Stimulated activated naive CD8-positive, alpha-beta T cell treated with anti-CD3 and anti-CD28 coated beads, Interleukin-15, Interleukin-2, amounts not matched to agents 100 ng/mL and 50 ng/mL, for 24 hours (primary cell): Measurements from ENCODE around the gene EIF1.

Experiments
- H3K27ac Mint-ChIP-seq: one replicate; pipeline ENCODE4 v1.8.0; 2021; ENCODE audit warnings: mild to moderate bottlenecking, mixed read lengths
- H3K27me3 Mint-ChIP-seq: one replicate; pipeline ENCODE4 v1.8.0; 2021; ENCODE audit warnings: mixed read lengths
- H3K36me3 Mint-ChIP-seq: one replicate; pipeline ENCODE4 v1.8.0; 2021; ENCODE audit warnings: low read depth, mixed read lengths
- H3K4me1 Mint-ChIP-seq: one replicate; pipeline ENCODE4 v1.8.0; 2021; ENCODE audit warnings: low read depth, mixed read lengths
- H3K4me3 Mint-ChIP-seq: one replicate; pipeline ENCODE4 v1.8.0; 2021; ENCODE audit warnings: mild to moderate bottlenecking, mixed read lengths
- H3K9me3 Mint-ChIP-seq: one replicate; pipeline ENCODE4 v1.8.0; 2021; ENCODE audit warnings: mixed read lengths

Gene EIF1

GRCh38 chr17:41652461-41652970 is 36.2 kb upstream of the EIF1 start:
- no peaks in the 10 kb centered on the region for H3K9me3 Mint-ChIP-seq
- H3K27me3 Mint-ChIP-seq = no peaks in the 10 kb centered on the region
- H3K36me3 Mint-ChIP-seq = no peaks in the 10 kb centered on the region
- H3K4me3 Mint-ChIP-seq = no peak overlapping the region
- no peak overlapping the region for H3K27ac Mint-ChIP-seq
- peaks cover 11% of the 10 kb centered on the region for H3K4me1 Mint-ChIP-seq

- H3K4me3 Mint-ChIP-seq = no peak overlapping the region
- H3K27me3 Mint-ChIP-seq = no peaks in the 10 kb centered on the region
- no peaks in the 10 kb centered on the region for H3K36me3 Mint-ChIP-seq
- H3K9me3 Mint-ChIP-seq = no peaks in the 10 kb centered on the region
- H3K27ac Mint-ChIP-seq = no peak overlapping the region
- peaks cover 8% of the 10 kb centered on the region for H3K4me1 Mint-ChIP-seq
Measured at GRCh38 chr17:41653421-41653820, 35.3 kb upstream of the EIF1 start.

DNA sequence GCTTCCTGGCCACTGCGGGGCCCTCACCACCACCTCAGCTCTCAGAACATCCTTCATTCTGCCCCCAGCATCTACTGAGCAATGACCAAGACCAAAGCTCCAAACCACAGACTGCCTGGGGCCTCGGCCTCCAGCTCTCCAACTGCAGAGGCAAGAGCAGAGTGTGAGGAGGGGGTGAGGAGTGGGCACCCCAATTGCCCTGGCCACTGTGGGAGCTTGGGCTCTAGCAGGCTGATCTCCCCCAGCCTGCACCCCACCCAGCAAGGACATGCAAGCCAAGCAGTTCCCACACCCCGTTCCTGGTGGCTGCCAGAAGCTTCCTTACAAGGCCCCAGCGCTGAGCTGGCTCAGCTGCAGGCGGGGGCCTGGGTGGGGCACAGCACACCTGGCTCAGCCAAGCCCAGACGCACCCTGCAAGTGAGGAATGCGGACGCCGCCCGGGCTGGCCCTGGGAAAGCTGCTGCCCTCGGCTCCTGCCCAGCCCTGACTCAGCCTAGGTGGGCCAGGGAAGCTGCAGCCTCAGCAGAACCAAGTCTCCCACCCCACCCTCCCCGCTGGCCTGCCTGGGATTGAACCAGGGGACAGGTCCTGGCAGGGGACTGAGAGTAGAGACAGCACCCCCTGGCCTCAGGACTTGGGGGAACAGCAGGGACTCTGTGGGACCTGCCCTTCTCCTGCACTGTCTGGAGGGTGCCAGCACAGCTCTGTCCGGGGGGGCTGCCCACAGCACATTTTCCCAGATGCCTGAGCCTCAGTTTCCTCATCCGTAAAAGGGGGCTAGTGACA is 34.6 kb upstream of the EIF1 start:
- H3K4me3 Mint-ChIP-seq = no peak overlapping the region
- no peaks in the 10 kb centered on the region for H3K36me3 Mint-ChIP-seq
- peaks cover 4% of the 10 kb centered on the region for H3K4me1 Mint-ChIP-seq
- no peaks in the 10 kb centered on the region for H3K27me3 Mint-ChIP-seq
- no peaks in the 10 kb centered on the region for H3K9me3 Mint-ChIP-seq
- H3K27ac Mint-ChIP-seq = no peak overlapping the region

DNA sequence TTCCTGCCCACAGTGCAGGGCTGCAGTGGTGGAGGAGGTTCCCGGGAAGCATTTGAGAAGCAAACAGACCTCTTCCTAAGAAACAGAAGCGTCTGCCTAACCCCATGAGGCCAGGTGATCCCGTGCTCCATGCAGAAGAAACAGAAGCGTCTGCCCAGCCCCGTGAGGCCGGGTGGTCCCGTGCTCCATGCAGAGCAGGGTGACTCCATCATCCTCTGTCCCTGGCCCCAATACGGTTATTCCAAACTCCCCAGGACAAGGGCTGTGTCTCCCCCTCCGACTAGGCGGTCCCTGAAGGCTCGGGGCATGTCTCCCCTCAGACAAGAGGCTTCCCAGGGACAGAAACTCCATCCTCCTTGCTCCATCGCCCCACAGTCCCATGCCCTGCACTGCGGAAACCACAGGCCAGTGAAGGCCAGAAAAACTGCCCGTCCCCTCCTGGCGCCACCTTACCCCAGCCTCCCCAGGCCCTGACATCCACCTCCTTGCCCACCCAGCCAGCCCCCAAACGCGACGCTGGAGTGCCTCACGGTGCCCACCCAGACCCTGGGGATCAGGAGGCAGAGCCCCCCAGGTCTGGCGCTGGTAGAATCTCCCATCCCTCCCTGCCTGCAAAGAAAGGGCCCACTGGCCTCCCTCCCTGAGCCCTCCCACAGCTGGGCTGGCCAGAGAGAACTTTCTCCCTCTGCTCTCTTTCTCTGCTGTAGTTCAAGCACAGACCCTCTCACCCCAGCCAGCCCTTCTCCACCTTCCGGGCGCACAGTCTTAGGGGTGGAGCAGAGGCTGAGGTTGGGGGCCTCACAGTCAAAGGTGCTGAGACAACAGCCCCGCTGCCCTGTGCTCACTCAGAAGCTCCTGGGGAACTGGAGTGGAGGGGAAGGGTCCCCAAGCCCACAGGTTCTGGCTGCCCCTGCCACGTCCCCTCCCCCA is 33.7 kb upstream of the EIF1 start:
- Mint-ChIP-seq H3K4me3 (no peak overlapping the region), H3K4me1 (peaks cover 4% of the 10 kb centered on the region), H3K27ac (no peak overlapping the region), H3K9me3 (no peaks in the 10 kb centered on the region), H3K27me3 (no peaks in the 10 kb centered on the region), H3K36me3 (no peaks in the 10 kb centered on the region)

GRCh38 chr17:41655611-41656111 is 33.0 kb upstream of the EIF1 start:
- Mint-ChIP-seq H3K4me3 (no peak overlapping the region), H3K27me3 (no peaks in the 10 kb centered on the region), H3K4me1 (peaks cover 4% of the 10 kb centered on the region), H3K27ac (no peak overlapping the region), H3K9me3 (no peaks in the 10 kb centered on the region), H3K36me3 (no peaks in the 10 kb centered on the region)

DNA sequence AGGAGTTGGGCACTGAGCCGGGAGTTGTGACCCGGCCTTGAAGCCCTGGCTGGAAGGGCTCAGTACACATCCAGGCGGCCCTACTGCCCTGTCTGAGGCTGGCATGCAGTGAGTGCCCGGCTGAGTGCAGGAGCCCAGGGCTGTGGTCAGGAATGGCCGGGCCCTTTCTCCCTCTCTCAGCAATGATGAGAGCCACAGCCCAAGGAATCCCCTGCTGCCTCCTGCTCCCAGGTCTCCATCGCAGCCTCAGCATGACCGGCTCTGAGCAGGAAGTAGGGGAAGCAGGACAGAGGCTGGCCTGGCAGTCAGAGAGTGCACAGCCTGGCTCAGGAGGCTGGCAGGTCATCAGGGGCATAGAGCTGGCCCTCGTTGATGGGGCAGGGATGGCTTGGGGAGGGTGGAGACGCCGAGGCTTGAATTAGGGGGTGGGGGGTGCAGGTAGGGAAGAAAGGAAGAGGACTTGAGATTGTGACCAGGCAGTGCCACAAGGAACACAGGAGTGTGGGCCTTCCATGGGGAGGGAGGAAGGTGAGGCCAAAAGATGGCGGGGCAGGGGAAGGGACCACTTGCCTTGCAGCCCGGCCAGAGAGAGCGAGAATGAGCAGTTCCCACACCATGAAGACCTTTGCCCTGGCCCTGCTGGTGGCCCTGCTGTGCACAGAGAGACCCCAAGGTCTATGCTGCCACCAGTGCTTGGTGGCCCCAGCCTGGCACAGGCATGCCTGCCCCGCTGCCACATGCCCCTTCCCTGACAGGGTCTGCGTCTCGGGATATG is 32.2 kb upstream of the EIF1 start:
- no peaks in the 10 kb centered on the region for H3K9me3 Mint-ChIP-seq
- peaks cover 4% of the 10 kb centered on the region for H3K4me1 Mint-ChIP-seq
- H3K36me3 Mint-ChIP-seq = no peaks in the 10 kb centered on the region
- H3K27ac Mint-ChIP-seq = no peak overlapping the region
- H3K27me3 Mint-ChIP-seq = no peaks in the 10 kb centered on the region
- no peak overlapping the region for H3K4me3 Mint-ChIP-seq

GRCh38 chr17:41657176-41657754 is 31.4 kb upstream of the EIF1 start:
- no peak overlapping the region for H3K4me3 Mint-ChIP-seq
- H3K36me3 Mint-ChIP-seq = no peaks in the 10 kb centered on the region

DNA sequence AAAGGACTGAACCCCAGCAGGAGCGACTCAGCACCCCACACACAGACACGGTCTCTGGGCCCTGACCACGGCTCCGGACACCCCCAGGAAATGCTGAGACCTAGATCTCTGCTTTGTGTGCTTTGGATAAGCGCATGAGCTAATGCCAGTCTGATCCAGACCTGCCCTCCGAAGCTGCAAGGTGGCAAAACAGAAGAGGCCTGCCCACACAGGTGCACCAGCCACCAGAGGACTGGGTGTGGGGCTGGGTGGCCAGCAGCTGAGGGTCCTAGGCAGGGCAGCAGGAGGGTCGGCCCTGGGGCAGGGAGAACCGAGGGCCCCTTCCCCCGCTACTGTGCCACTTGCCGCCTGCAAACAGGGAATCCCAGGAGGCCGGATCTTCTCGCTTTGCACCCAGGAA is 30.7 kb upstream of the EIF1 start:
- Mint-ChIP-seq H3K9me3 (no peaks in the 10 kb centered on the region), H3K36me3 (no peaks in the 10 kb centered on the region), H3K27ac (no peak overlapping the region), H3K27me3 (no peaks in the 10 kb centered on the region), H3K4me3 (no peak overlapping the region), H3K4me1 (peaks cover 4% of the 10 kb centered on the region)

More at GRCh38 chr17:41657176-41657754, 31.4 kb upstream of the EIF1 start:
- peaks cover 4% of the 10 kb centered on the region for H3K4me1 Mint-ChIP-seq
- H3K27me3 Mint-ChIP-seq = no peaks in the 10 kb centered on the region
- H3K27ac Mint-ChIP-seq = no peak overlapping the region
- no peaks in the 10 kb centered on the region for H3K9me3 Mint-ChIP-seq

- Mint-ChIP-seq H3K27ac (no peak overlapping the region), H3K4me3 (no peak overlapping the region), H3K9me3 (no peaks in the 10 kb centered on the region), H3K36me3 (no peaks in the 10 kb centered on the region), H3K27me3 (peaks cover 6% of the 10 kb centered on the region), H3K4me1 (peaks cover 8% of the 10 kb centered on the region)
Measured at GRCh38 chr17:41658846-41659245, 29.8 kb upstream of the EIF1 start.

GRCh38 chr17:41659427-41660212 is 29.1 kb upstream of the EIF1 start:
- Mint-ChIP-seq H3K27ac (no peak overlapping the region), H3K4me3 (no peak overlapping the region), H3K9me3 (no peaks in the 10 kb centered on the region), H3K36me3 (no peaks in the 10 kb centered on the region), H3K27me3 (peaks cover 9% of the 10 kb centered on the region), H3K4me1 (peaks cover 8% of the 10 kb centered on the region)

DNA sequence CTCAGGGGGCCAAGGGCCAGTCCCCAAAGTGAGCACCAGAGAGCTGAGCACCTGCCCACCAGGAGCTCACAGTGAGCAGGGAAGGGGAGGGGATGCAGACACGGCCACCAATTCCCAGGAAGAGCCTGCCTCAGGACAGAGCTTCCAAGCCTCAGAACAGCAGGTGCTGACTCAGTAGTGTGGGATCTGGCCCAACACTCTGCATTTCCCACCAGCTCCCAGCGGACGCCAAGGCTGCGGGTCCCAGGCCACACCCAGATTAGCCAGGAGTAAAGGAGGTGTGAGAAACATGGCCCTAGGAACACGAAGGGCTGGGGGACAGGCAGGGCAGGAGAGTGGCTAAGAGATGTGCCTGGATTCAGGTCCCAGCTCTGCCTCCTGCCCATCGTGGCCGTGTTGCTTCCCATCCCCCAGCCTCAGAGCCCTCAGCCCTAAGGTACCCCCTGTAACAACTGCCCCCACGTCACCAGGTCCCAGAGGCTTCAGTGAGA is 28.4 kb upstream of the EIF1 start:
- Mint-ChIP-seq H3K36me3 (no peaks in the 10 kb centered on the region), H3K27ac (no peak overlapping the region), H3K4me3 (no peak overlapping the region), H3K4me1 (peaks cover 8% of the 10 kb centered on the region), H3K9me3 (no peaks in the 10 kb centered on the region), H3K27me3 (peaks cover 9% of the 10 kb centered on the region)

DNA sequence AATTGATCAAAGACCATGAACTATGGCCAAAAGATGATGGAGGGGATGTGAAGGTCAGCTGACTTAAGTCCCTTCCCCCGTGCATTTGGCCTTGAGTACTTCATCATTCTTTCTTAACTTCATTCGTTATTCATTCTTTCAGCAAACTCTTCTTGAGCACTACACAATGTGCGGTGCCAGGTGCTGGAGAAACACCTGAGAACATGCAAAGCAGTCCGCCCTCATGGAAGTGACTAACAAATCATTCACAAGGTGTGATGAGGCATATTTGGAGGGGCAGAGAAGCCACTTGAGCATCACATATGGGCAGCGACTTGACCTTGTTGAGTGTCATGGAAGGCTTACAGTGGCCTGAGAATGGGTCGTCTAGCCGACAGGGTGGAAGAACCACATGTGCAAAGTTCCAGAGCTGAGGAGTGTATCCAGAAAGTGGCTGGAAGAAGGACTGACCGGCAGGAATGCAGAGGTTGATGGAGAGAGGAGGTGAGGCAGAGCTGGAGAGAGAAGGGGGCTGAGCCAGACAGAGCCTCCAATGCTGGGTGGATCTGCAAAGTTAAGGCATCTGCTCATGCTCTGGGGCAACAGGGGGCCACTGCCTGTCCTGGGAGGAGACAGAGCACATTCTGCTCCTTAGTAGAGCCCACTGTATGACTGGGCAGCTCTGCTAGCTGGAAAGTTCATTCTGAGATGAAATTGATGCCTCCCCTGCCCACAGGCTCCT is 25.1 kb upstream of the EIF1 start:
- H3K4me3 Mint-ChIP-seq = no peak overlapping the region
- peaks cover 14% of the 10 kb centered on the region for H3K27me3 Mint-ChIP-seq
- no peak overlapping the region for H3K27ac Mint-ChIP-seq
- no peaks in the 10 kb centered on the region for H3K9me3 Mint-ChIP-seq
- H3K36me3 Mint-ChIP-seq = no peaks in the 10 kb centered on the region
- peaks cover 28% of the 10 kb centered on the region for H3K4me1 Mint-ChIP-seq

DNA sequence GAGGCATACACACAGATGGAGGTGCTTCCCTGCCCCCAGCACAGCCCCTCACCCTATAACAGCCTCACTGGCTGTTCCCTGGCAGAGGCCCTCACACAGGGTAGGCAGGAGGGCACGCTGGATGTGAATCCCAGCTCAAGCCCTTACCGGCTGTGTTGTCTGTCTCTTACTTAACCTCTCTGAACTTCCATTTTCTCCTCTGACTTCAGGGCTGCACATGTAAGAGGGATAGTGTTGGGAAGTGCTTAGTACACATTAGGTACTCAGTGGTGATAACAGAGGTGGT is 24.6 kb upstream of the EIF1 start:
- H3K27me3 Mint-ChIP-seq = peaks cover 14% of the 10 kb centered on the region
- H3K27ac Mint-ChIP-seq = no peak overlapping the region
- no peaks in the 10 kb centered on the region for H3K36me3 Mint-ChIP-seq
- H3K9me3 Mint-ChIP-seq = no peaks in the 10 kb centered on the region
- no peak overlapping the region for H3K4me3 Mint-ChIP-seq
- peaks cover 30% of the 10 kb centered on the region for H3K4me1 Mint-ChIP-seq
